GM12892 (cell line): ENCODE data around the gene FBXL2.

Source experiments
- POLR2A ChIP-seq: IDR thresholded peaks from 2 replicates; pipeline ENCODE4 v1.6.1; 2011; ENCODE audit warnings: low read depth, low read length, control low read depth
- POLR2AphosphoS5 ChIP-seq: IDR thresholded peaks from 2 replicates; pipeline ENCODE4 v1.6.1; 2011; ENCODE audit warnings: low read depth, low read length, control low read depth
- TAF1 ChIP-seq: IDR thresholded peaks from 2 replicates; pipeline ENCODE4 v1.6.1; 2011; ENCODE audit warnings: low read depth, mild to moderate bottlenecking, control low read depth, low read length, borderline replicate concordance

DNA sequence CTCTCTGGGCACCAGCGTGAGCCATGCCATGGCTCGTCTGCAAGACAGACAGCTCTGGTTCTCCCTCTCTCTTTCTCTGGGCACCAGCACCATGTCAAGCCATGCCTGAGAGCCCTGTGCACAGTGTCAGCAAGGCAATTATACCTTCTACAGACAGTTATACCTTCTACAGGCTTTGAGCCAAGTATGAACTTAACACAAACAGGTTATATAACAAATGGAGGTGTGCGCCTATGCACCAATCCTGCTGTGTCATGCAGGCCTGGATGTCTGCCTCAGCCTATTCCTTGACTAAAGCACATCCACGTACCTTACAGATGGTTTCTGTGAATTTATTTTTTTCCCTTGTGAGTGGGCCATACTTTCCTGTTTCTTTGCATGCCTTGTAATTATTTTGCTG, 5.9 kb upstream of the FBXL2 start:
- no peak for TF ChIP-seq POLR2A
- no peak for TF ChIP-seq TAF1
- no peak for TF ChIP-seq POLR2AphosphoS5
